Neural progenitor cell (in vitro differentiated cells): ENCODE measurements around the gene SMPD4. TPM values are rescaled to one million over a fixed set of nuclear protein-coding genes. Genes with fewer than 3 reads are reported as not detected.
"Not testable (repeated sequence)": the region's sequence is repeated elsewhere in the genome, so short reads cannot be mapped to it uniquely, and the experiment has no call there.

ENCODE experiments used
- DNase-seq: peaks from one replicate; pipeline ENCODE4 v3.0.0-alpha.2; 2016; ENCODE audit warnings: low spot score
- H2AFZ ChIP-seq: fragments of 200-600 bp; sonication (generic); replicated peaks from 2 replicates; pipeline ENCODE4 v1.6.1; 2016; ENCODE audit warnings: antibody characterized with exemption
- H3F3A ChIP-seq: fragments of 200-600 bp; sonication (generic); 2 replicates; pipeline ENCODE4 v1.6.1; 2016; ENCODE audit warnings: antibody characterized with exemption, low read depth
- H3K27ac ChIP-seq: fragments of 200-600 bp; sonication (generic); 2 replicates; pipeline ENCODE4 v1.5.1; 2016; ENCODE audit warnings: mild to moderate bottlenecking
- H3K27me3 ChIP-seq: fragments of 200-600 bp; sonication (generic); 2 replicates; pipeline ENCODE4 v1.6.1; 2016; ENCODE audit warnings: mild to moderate bottlenecking, moderate library complexity
- H3K36me3 ChIP-seq: fragments of 200-600 bp; sonication (generic); 2 replicates; pipeline ENCODE4 v1.5.1; 2016
- H3K4me1 ChIP-seq: fragments of 200-600 bp; sonication (generic); 2 replicates; pipeline ENCODE4 v1.6.1; 2016; ENCODE audit warnings: mixed run types
- H3K4me2 ChIP-seq: fragments of 200-600 bp; sonication (generic); 2 replicates; pipeline ENCODE4 v1.6.1; 2016
- H3K4me3 ChIP-seq: fragments of 200-600 bp; sonication (generic); 2 replicates; pipeline ENCODE4 v1.5.1; 2016
- H3K79me2 ChIP-seq: fragments of 200-600 bp; sonication (generic); 2 replicates; pipeline ENCODE4 v1.6.1; 2016; ENCODE audit warnings: low read depth
- H3K9ac ChIP-seq: fragments of 200-600 bp; sonication (generic); 2 replicates; pipeline ENCODE4 v1.6.1; 2016
- H3K9me3 ChIP-seq: fragments of 200-600 bp; sonication (generic); 2 replicates; pipeline ENCODE4 v1.5.1; 2016; ENCODE audit warnings: low read depth
- H4K20me1 ChIP-seq: fragments of 200-600 bp; sonication (generic); 2 replicates; pipeline ENCODE4 v1.6.1; 2016; ENCODE audit warnings: low read depth
- H3K27ac Mint-ChIP-seq: 3 replicates; pipeline ENCODE4 v1.8.0; 2021; ENCODE audit warnings: mixed read lengths
- H3K27me3 Mint-ChIP-seq: 2 replicates; pipeline ENCODE4 v1.8.0; 2022; ENCODE audit warnings: low read depth, mild to moderate bottlenecking, inconsistent platforms, moderate library complexity, mixed read lengths; ENCODE audit not compliant: insufficient read depth
- H3K36me3 Mint-ChIP-seq: 3 replicates; pipeline ENCODE4 v1.8.0; 2021; ENCODE audit warnings: mixed read lengths
- H3K4me1 Mint-ChIP-seq: 3 replicates; pipeline ENCODE4 v1.8.0; 2021; ENCODE audit warnings: mixed read lengths
- H3K4me3 Mint-ChIP-seq: 3 replicates; pipeline ENCODE4 v1.8.0; 2021; ENCODE audit warnings: mild to moderate bottlenecking, moderate library complexity, mixed read lengths
- H3K9me3 Mint-ChIP-seq: 3 replicates; pipeline ENCODE4 v1.8.0; 2020; ENCODE audit warnings: mixed read lengths
- CTCF ChIP-seq: fragments of 200-600 bp; sonication (generic); IDR thresholded peaks from 2 replicates; pipeline ENCODE4 v1.5.1; 2017; ENCODE audit warnings: antibody characterized with exemption, mild to moderate bottlenecking
- EZH2 ChIP-seq: fragments of 200-600 bp; sonication (generic); IDR thresholded peaks from 2 replicates; pipeline ENCODE4 v1.6.1; 2017; ENCODE audit warnings: antibody characterized with exemption, mild to moderate bottlenecking, moderate library complexity
- EZH2phosphoT487 ChIP-seq: fragments of 200-600 bp; sonication (generic); IDR thresholded peaks from 2 replicates; pipeline ENCODE4 v1.6.1; 2017; ENCODE audit warnings: antibody characterized with exemption
- total RNA-seq: library from RNA; depleted of rRNA; stranded (reverse); fragments of >200 nt; gene quantifications from 2 replicates; pipeline ENCODE4 v1.2.3, GENCODE V29; 2015; ENCODE audit warnings: low replicate concordance

SMPD4 gene
- total RNA-seq, 1 donor from 2014 or later: 23.6 TPM

- H4K20me1 ChIP-seq: peaks cover 18% of the 10 kb centered on the region
- H3K27me3 ChIP-seq, H3F3A ChIP-seq, H3K9ac ChIP-seq, H3K79me2 ChIP-seq, H3K4me3 Mint-ChIP-seq, H2AFZ ChIP-seq, H3K36me3 ChIP-seq, H3K4me1 Mint-ChIP-seq, H3K27ac ChIP-seq, H3K4me1 ChIP-seq, H3K27ac Mint-ChIP-seq, H3K36me3 Mint-ChIP-seq, H3K4me3 ChIP-seq, H3K4me2 ChIP-seq, H3K9me3 ChIP-seq, H3K27me3 Mint-ChIP-seq, H3K9me3 Mint-ChIP-seq: not testable (repeated sequence)
- peak; percentile 64 for TF ChIP-seq CTCF
- peak; percentile 79 for DNase-seq
Measured at GRCh38 chr2:130155956-130156623, 25.3 kb downstream of the SMPD4 start.

- H3K9me3 ChIP-seq: no peaks in the 10 kb centered on the region
- H3K27me3 ChIP-seq: no peaks in the 10 kb centered on the region
- no peak for TF ChIP-seq EZH2
- no peak for TF ChIP-seq CTCF
- TF ChIP-seq EZH2phosphoT487: no peak
- H3K4me3 ChIP-seq: no peak overlapping the region
- H3K9ac ChIP-seq: no peak overlapping the region
- Mint-ChIP-seq H3K9me3 (no peaks in the 10 kb centered on the region), H3K36me3 (peaks cover 2% of the 10 kb centered on the region), H3K27me3 (peaks cover 7% of the 10 kb centered on the region), H3K27ac (no peak overlapping the region), H3K4me3 (no peak overlapping the region), H3K4me1 (no peaks in the 10 kb centered on the region)
- no peaks in the 10 kb centered on the region for H3K4me1 ChIP-seq
- H3K4me2 ChIP-seq: no peak overlapping the region
- no peak for DNase-seq
- H4K20me1 ChIP-seq: peaks cover 20% of the 10 kb centered on the region
- H3K79me2 ChIP-seq: no peaks in the 10 kb centered on the region
- no peak overlapping the region for H2AFZ ChIP-seq
- no peak overlapping the region for H3K27ac ChIP-seq
- no peaks in the 10 kb centered on the region for H3F3A ChIP-seq
- no peaks in the 10 kb centered on the region for H3K36me3 ChIP-seq
Measured at GRCh38 chr2:130154773-130155765, 26.3 kb downstream of the SMPD4 start.

- H3K4me1 Mint-ChIP-seq, H3K4me2 ChIP-seq, H3K4me3 ChIP-seq, H3K27ac Mint-ChIP-seq, H3K4me3 Mint-ChIP-seq, H3K79me2 ChIP-seq, H3K27ac ChIP-seq, H2AFZ ChIP-seq, H3K27me3 ChIP-seq, H3K9ac ChIP-seq, H3K9me3 ChIP-seq, H3K27me3 Mint-ChIP-seq, H3K9me3 Mint-ChIP-seq, H3K36me3 ChIP-seq, H3F3A ChIP-seq, DNase-seq, H3K36me3 Mint-ChIP-seq, H3K4me1 ChIP-seq: not testable (repeated sequence)
- H4K20me1 ChIP-seq: peaks cover 23% of the 10 kb centered on the region
Measured at GRCh38 chr2:130154423-130154770, 27.0 kb downstream of the SMPD4 start.

GRCh38 chr2:130153721-130154422, 27.5 kb downstream of the SMPD4 start:
- not testable (repeated sequence) for H3K9ac ChIP-seq, H3F3A ChIP-seq, H3K9me3 Mint-ChIP-seq, H3K4me1 Mint-ChIP-seq, H3K27me3 ChIP-seq, H3K4me3 Mint-ChIP-seq, H3K4me3 ChIP-seq, H2AFZ ChIP-seq, H3K36me3 ChIP-seq, H3K4me2 ChIP-seq, H3K27me3 Mint-ChIP-seq, H3K9me3 ChIP-seq, H3K79me2 ChIP-seq, DNase-seq, H3K4me1 ChIP-seq, H3K27ac Mint-ChIP-seq, H3K27ac ChIP-seq, H3K36me3 Mint-ChIP-seq
- H4K20me1 ChIP-seq: peaks cover 25% of the 10 kb centered on the region
